Panc1 (cell line): ENCODE results near the gene GNAT1. TPM values are rescaled to one million over a fixed set of nuclear protein-coding genes. Genes with fewer than 3 reads are reported as not detected.

Experiments
- ATAC-seq: fragments of 200-7000 bp; cut with Tn5 transposase; 2 replicates; pipeline ENCODE4 v1.9.1; 2020; ENCODE audit warnings: mild to moderate bottlenecking, moderate library complexity
- BruUV-seq: library from RNA; stranded (reverse); fragments of 400-500 nt; replicated peaks from 2 replicates; lab custom pipeline; 2021; lab: Mats Ljungman, UMichigan
- CTCF ChIA-PET: fragments of 300-600 bp; sonication (Branson Sonifier 250); formaldehyde crosslinking; loops from one replicate; lab custom pipeline; 2022; ENCODE audit warnings: antibody characterized with exemption; lab: Charles Lee
- POLR2A ChIA-PET: fragments of 300-600 bp; sonication (Branson Sonifier 250); formaldehyde crosslinking; loops from one replicate; lab custom pipeline; 2022; ENCODE audit warnings: antibody characterized with exemption; lab: Charles Lee
- DNase-seq: peaks from one replicate; pipeline ENCODE4 v3.0.0-alpha.2; 2010; ENCODE audit warnings: low read depth, low spot score
- H3K27ac ChIP-seq: 2 replicates; pipeline ENCODE4 v1.5.1; 2011; ENCODE audit warnings: mild to moderate bottlenecking, low read length, inconsistent platforms
- H3K27me3 ChIP-seq: fragments of 200-500 bp; sonication (Bioruptor generic); 2 replicates; pipeline ENCODE4 v1.6.0; 2014; ENCODE audit warnings: low read length, inconsistent platforms; ENCODE audit not compliant: control insufficient read depth, insufficient read depth
- H3K36me3 ChIP-seq: fragments of 200-500 bp; sonication (Bioruptor generic); 2 replicates; pipeline ENCODE4 v1.5.1; 2014; ENCODE audit warnings: inconsistent platforms, mild to moderate bottlenecking, low read length, moderate library complexity; ENCODE audit not compliant: control insufficient read depth, insufficient read depth
- H3K4me1 ChIP-seq: 2 replicates; pipeline ENCODE4 v1.5.1; 2011; ENCODE audit warnings: inconsistent platforms, mild to moderate bottlenecking, low read length, moderate library complexity; ENCODE audit not compliant: control insufficient read depth, insufficient read depth
- H3K4me3 ChIP-seq, 2 experiments: 2 replicates each; pipeline ENCODE4 v1.5.1; 2011 to 2012; ENCODE audit warnings: low read depth in 2 of 2, low read length in 2 of 2, mild to moderate bottlenecking in 2 of 2, inconsistent platforms in 1 of 2, moderate library complexity in 1 of 2
- H3K9me3 ChIP-seq: fragments of 200-500 bp; sonication (Bioruptor generic); 2 replicates; pipeline ENCODE4 v1.5.1; 2014; ENCODE audit warnings: low read depth, mild to moderate bottlenecking, inconsistent platforms, low read length, moderate library complexity; ENCODE audit not compliant: control insufficient read depth, insufficient read depth
- POLR2AphosphoS5 ChIP-seq: IDR thresholded peaks from 2 replicates; pipeline ENCODE4 v1.6.1; 2012; ENCODE audit warnings: mild to moderate bottlenecking, low read depth, low read length, moderate library complexity
- SIN3A ChIP-seq: IDR thresholded peaks from 2 replicates; pipeline ENCODE4 v1.6.1; 2012; ENCODE audit warnings: low read depth, mild to moderate bottlenecking, low read length, moderate library complexity, borderline replicate concordance; ENCODE audit not compliant: insufficient read depth
- TCF7L2 ChIP-seq: IDR thresholded peaks from 2 replicates; pipeline ENCODE4 v1.6.1; 2011; ENCODE audit warnings: mild to moderate bottlenecking, low read depth, low read length, inconsistent platforms
- in situ Hi-C: cut with HindIII; loops from 2 replicates; pipeline ENCODE4 v1.10.0; 2016; ENCODE audit warnings: low sequenced_read_pairs, low pct_unique_long_range_greater_than_20kb
- intact Hi-C: fragments of 100-400 bp; cut with micrococcal nuclease; formaldehyde crosslinking; loops from one replicate; pipeline ENCODE4 v1.10.0; 2022; ENCODE audit not compliant: unreplicated experiment
- total RNA-seq: library from RNA; stranded (reverse); gene quantifications from one replicate; pipeline ENCODE4 v1.2.1, GENCODE V29; 2021; ENCODE audit not compliant: unreplicated experiment
- TF ChIP-seq, protein P1 (sequence below): fragments of 450-650 bp; IDR thresholded peaks from 2 replicates; pipeline ENCODE4 v1.5.1; 2017; ENCODE audit warnings: mild to moderate bottlenecking
- TF ChIP-seq, protein P2 (sequence below), 2 experiments: IDR thresholded peaks; 2 replicates each; pipeline ENCODE4 v1.6.1; 2011 to 2012; ENCODE audit warnings: low read depth in 2 of 2, control low read depth in 1 of 2, low read length in 1 of 2, mild to moderate bottlenecking in 1 of 2, moderate library complexity in 1 of 2; ENCODE audit not compliant: insufficient read depth in 1 of 2

Gene GNAT1
- total RNA-seq, 1 experiment from 2014 or later = not detected

DNA sequence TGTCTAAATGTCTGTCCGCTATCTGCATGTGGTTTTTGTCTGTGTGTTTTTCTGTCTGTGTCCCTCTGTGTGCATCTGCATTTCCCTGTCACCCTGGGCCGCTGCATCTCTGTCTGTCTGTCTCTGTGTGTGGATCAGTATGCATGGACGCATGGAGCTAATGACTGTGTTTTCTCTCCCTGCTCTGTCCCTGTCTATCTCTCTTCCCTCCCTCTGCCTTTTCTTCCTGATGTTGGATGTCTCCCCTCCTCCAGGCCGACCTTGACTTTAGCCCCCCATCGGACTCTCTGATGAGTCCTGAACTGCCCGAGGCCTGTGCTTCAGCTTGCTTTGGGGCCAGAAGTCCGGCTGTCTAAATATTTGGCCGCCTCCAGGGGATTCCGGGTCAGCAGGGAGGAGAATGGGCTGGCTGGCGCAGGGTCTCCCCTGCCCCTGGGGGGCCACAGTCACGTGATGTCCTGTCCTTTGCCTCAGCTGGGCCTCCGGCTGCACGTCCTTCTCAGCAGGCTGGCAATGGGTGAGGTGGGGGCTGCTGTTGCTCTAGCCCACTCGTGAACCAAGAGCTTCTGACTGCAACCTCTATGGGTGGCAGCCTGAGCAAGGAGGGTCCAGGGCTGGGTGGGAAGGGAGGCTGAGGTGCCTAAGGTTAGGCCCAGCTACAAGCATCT, 17.4 kb downstream of the GNAT1 start:
- intact Hi-C loops (no loop called here), in situ Hi-C loops (no loop called here)
- ChIA-PET POLR2A (interaction anchor here (0.7 kb wide), 1 partner anchor 1038 kb away, joined by 10 read pairs; the partner anchor contains the start of gene KLHDC8B), CTCF (no interaction called here)
- H3K36me3 ChIP-seq = no peaks in the 10 kb centered on the region
- no peak overlapping the region for H3K27ac ChIP-seq
- TF ChIP-seq POLR2AphosphoS5 (no peak), TCF7L2 (no peak), SIN3A (no peak)
- TF ChIP-seq, protein P1, sequence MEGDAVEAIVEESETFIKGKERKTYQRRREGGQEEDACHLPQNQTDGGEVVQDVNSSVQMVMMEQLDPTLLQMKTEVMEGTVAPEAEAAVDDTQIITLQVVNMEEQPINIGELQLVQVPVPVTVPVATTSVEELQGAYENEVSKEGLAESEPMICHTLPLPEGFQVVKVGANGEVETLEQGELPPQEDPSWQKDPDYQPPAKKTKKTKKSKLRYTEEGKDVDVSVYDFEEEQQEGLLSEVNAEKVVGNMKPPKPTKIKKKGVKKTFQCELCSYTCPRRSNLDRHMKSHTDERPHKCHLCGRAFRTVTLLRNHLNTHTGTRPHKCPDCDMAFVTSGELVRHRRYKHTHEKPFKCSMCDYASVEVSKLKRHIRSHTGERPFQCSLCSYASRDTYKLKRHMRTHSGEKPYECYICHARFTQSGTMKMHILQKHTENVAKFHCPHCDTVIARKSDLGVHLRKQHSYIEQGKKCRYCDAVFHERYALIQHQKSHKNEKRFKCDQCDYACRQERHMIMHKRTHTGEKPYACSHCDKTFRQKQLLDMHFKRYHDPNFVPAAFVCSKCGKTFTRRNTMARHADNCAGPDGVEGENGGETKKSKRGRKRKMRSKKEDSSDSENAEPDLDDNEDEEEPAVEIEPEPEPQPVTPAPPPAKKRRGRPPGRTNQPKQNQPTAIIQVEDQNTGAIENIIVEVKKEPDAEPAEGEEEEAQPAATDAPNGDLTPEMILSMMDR = no peak
- TF ChIP-seq, protein P2, sequence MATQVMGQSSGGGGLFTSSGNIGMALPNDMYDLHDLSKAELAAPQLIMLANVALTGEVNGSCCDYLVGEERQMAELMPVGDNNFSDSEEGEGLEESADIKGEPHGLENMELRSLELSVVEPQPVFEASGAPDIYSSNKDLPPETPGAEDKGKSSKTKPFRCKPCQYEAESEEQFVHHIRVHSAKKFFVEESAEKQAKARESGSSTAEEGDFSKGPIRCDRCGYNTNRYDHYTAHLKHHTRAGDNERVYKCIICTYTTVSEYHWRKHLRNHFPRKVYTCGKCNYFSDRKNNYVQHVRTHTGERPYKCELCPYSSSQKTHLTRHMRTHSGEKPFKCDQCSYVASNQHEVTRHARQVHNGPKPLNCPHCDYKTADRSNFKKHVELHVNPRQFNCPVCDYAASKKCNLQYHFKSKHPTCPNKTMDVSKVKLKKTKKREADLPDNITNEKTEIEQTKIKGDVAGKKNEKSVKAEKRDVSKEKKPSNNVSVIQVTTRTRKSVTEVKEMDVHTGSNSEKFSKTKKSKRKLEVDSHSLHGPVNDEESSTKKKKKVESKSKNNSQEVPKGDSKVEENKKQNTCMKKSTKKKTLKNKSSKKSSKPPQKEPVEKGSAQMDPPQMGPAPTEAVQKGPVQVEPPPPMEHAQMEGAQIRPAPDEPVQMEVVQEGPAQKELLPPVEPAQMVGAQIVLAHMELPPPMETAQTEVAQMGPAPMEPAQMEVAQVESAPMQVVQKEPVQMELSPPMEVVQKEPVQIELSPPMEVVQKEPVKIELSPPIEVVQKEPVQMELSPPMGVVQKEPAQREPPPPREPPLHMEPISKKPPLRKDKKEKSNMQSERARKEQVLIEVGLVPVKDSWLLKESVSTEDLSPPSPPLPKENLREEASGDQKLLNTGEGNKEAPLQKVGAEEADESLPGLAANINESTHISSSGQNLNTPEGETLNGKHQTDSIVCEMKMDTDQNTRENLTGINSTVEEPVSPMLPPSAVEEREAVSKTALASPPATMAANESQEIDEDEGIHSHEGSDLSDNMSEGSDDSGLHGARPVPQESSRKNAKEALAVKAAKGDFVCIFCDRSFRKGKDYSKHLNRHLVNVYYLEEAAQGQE (IDR thresholded peaks at IDR 0.05; ENCODE audit: insufficient read depth in 1 of 2, low read depth in 2 of 2, low read length in 1 of 2) = no peak
- H3K4me3 ChIP-seq = no peak overlapping the region
- BruUV-seq = no TSS peak
- DNase-seq (no peak), ATAC-seq (no peak)
- H3K9me3 ChIP-seq = no peaks in the 10 kb centered on the region
- H3K27me3 ChIP-seq = no peaks in the 10 kb centered on the region
- no peaks in the 10 kb centered on the region; the same call in 1 of the 2 replicates for H3K4me1 ChIP-seq

DNA sequence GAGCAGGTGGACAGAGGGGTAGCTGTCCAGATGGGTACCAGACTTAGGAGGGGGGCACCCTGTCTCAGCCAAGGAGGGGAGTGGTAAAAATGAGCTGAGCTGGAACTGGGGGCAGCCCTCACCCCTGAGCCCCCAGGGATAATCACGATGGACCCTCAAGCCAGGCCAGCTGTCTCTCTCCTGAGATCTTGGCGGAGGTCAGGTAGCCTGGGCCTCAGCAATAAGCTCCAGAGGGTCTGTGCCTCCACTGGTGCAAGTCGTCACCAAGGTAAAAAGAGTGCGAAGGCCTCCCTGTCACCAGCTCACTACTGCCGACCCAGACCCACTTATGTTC, 18.7 kb downstream of the GNAT1 start:
- no peak overlapping the region for H3K4me3 ChIP-seq
- TF ChIP-seq SIN3A (no peak), TCF7L2 (no peak), POLR2AphosphoS5 (no peak)
- TF ChIP-seq, protein P1 = no peak
- TF ChIP-seq, protein P2 (IDR thresholded peaks at IDR 0.05; ENCODE audit: insufficient read depth in 1 of 2, low read depth in 2 of 2, low read length in 1 of 2) = no peak
- no peaks in the 10 kb centered on the region; the same call in 1 of the 2 replicates for H3K4me1 ChIP-seq
- POLR2A ChIA-PET = interaction anchor here (0.6 to 1.0 kb wide), 2 partner anchors 15 to 1577 kb away, joined by 3 to 4 read pairs; no protein-coding TSS in a partner anchor
- ATAC-seq = no peak
- intact Hi-C loops = no loop called here
- no TSS peak for BruUV-seq
- in situ Hi-C loops = no loop called here
- no peak overlapping the region for H3K27ac ChIP-seq
- H3K9me3 ChIP-seq = no peaks in the 10 kb centered on the region
- no peaks in the 10 kb centered on the region for H3K27me3 ChIP-seq
- no peaks in the 10 kb centered on the region for H3K36me3 ChIP-seq
- CTCF ChIA-PET = no interaction called here
- DNase-seq = no peak
